ENCODE measurements around the gene HDAC8. TPM values are rescaled to one million over a fixed set of nuclear protein-coding genes. Genes with fewer than 3 reads are reported as not detected.

The HDAC8 gene
- polyA plus RNA-seq, 1 experiment: 24.8 TPM

DNA sequence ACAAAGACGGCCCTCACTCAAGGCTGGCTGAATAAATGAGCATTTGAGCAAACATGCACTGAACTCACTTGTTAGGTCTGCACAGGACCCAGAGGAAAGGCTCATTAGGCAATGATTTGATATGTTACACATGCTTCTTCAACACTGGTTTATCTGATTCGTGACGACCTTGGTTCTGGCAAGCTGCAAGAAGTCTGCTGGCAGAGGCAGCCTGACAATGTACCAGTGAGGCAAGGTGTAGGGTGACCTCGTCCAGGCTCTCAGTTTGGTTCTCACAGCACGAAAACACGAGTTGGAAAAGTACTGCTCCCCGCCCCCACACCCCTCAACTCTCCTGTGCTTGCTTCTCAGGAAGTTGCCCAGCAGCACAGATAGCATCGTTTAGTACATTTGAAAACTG, 203.8 kb downstream of the HDAC8 start:
- no peak for DNase-seq (ENCODE audit: low read depth, low spot score)
- TF ChIP-seq, protein P1, sequence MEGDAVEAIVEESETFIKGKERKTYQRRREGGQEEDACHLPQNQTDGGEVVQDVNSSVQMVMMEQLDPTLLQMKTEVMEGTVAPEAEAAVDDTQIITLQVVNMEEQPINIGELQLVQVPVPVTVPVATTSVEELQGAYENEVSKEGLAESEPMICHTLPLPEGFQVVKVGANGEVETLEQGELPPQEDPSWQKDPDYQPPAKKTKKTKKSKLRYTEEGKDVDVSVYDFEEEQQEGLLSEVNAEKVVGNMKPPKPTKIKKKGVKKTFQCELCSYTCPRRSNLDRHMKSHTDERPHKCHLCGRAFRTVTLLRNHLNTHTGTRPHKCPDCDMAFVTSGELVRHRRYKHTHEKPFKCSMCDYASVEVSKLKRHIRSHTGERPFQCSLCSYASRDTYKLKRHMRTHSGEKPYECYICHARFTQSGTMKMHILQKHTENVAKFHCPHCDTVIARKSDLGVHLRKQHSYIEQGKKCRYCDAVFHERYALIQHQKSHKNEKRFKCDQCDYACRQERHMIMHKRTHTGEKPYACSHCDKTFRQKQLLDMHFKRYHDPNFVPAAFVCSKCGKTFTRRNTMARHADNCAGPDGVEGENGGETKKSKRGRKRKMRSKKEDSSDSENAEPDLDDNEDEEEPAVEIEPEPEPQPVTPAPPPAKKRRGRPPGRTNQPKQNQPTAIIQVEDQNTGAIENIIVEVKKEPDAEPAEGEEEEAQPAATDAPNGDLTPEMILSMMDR (IDR thresholded peaks at IDR 0.05; ENCODE audit: low read depth, low read length): no peak
- H3K27ac ChIP-seq (ENCODE audit: low read depth, low read length): no peak overlapping the region
- POLR2A ChIA-PET: no interaction called here
- no peaks in the 10 kb centered on the region for H3K27me3 ChIP-seq (ENCODE audit: control insufficient read depth, insufficient read depth, low read length)
- CTCF ChIA-PET: no interaction called here
- H3K4me3 ChIP-seq (ENCODE audit: low read depth, low read length): no peak overlapping the region
- H3K9me3 ChIP-seq (ENCODE audit: control insufficient read depth, insufficient read depth, low read length): no peaks in the 10 kb centered on the region

DNA sequence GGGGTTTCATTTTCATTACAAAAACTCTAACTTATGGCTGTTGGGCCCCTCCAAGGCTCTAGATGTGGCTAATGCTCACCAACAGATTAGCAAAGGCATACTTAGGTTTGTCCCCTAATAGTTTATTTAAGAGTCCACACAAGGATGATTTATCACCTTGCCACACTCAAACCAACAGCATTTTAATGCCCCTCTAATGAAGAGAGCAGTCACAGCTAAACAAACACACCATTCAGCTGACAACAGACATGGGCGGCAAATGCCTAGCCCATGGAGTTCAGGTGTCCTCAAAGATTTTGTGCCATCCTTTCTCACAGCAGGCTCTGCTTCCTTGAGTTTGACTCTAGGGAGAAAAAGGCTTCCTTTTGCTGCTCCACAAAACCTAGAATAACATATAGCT, 205.1 kb downstream of the HDAC8 start:
- no peak for DNase-seq (ENCODE audit: low read depth, low spot score)
- no peaks in the 10 kb centered on the region for H3K9me3 ChIP-seq (ENCODE audit: control insufficient read depth, insufficient read depth, low read length)
- CTCF ChIA-PET: interaction anchor here (0.6 kb wide), 1 partner anchor 173 kb away, joined by 3 read pairs; no protein-coding TSS in a partner anchor
- H3K4me3 ChIP-seq (ENCODE audit: low read depth, low read length): no peak overlapping the region
- H3K27ac ChIP-seq (ENCODE audit: low read depth, low read length): no peak overlapping the region
- H3K27me3 ChIP-seq (ENCODE audit: control insufficient read depth, insufficient read depth, low read length): no peaks in the 10 kb centered on the region
- TF ChIP-seq, protein P1 (IDR thresholded peaks at IDR 0.05; ENCODE audit: low read depth, low read length): no peak
- POLR2A ChIA-PET: no interaction called here

DNA sequence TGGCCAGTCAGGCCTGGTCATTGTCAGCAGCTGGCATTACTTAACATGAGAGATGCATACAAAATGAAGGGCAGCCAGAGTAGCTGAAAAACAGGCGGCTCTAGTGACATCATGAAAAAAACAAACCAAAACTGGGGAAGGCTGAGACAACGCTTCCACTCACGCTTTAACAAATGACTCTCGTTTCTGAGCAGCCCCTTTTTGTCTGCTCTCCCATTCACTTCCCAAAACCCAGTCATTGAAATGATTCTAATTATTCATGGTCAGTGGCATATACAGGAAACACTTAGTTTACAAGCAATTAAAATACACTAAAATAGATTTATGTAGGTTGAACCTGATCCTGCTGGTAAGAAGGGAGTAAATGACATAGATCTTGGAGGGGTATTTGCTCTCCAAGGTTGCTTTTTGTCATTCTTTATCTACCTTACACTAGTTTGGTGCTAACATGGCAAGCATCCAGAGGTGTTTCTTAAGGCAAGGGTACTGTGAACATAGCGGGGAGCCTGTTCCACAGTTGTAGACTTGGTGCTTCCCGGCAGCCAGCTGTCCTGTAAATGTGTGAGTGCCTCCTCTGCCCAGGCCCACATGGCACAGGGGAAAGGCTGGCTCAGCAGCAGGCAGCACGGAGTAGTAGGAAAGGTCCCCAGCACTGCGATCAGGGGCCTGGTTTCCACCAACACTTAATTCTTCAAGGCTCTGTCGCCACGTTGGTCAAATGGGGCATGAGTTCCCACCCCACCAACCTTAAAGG, 205.8 kb downstream of the HDAC8 start:
- CTCF ChIA-PET: no interaction called here
- Histone ChIP-seq H3K9me3 (ENCODE audit: control insufficient read depth, insufficient read depth, low read length) (no peaks in the 10 kb centered on the region), H3K27ac (ENCODE audit: low read depth, low read length) (no peak overlapping the region), H3K27me3 (ENCODE audit: control insufficient read depth, insufficient read depth, low read length) (no peaks in the 10 kb centered on the region), H3K4me3 (ENCODE audit: low read depth, low read length) (no peak overlapping the region)
- no peak for DNase-seq (ENCODE audit: low read depth, low spot score)
- POLR2A ChIA-PET: no interaction called here
- TF ChIP-seq, protein P1 (IDR thresholded peaks at IDR 0.05; ENCODE audit: low read depth, low read length): no peak

DNA sequence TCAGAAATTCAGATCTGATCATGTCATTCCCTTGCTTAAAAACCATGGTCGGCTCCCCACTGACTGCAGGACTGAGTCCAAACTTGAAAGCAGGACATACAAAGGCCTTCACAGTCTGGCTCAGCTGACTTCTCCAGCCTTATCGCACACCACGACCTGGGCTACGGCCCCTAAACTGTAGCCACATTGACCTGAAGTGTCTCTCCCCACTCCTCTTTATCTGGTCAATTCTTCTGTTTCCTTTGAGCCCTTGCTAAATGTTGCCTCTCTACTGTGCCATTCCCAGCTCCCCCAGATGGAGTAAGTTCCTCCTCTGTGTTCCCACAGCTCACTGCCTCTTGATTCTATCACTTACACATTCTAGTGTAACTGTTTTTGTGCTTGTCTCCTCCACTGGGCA, 206.5 kb downstream of the HDAC8 start:
- no peaks in the 10 kb centered on the region for H3K9me3 ChIP-seq (ENCODE audit: control insufficient read depth, insufficient read depth, low read length)
- H3K27me3 ChIP-seq (ENCODE audit: control insufficient read depth, insufficient read depth, low read length): no peaks in the 10 kb centered on the region
- H3K4me3 ChIP-seq (ENCODE audit: low read depth, low read length): no peak overlapping the region
- H3K27ac ChIP-seq (ENCODE audit: low read depth, low read length): no peak overlapping the region
- ChIA-PET CTCF (no interaction called here), POLR2A (no interaction called here)
- TF ChIP-seq, protein P1 (IDR thresholded peaks at IDR 0.05; ENCODE audit: low read depth, low read length): no peak
- DNase-seq (ENCODE audit: low read depth, low spot score): no peak

DNA sequence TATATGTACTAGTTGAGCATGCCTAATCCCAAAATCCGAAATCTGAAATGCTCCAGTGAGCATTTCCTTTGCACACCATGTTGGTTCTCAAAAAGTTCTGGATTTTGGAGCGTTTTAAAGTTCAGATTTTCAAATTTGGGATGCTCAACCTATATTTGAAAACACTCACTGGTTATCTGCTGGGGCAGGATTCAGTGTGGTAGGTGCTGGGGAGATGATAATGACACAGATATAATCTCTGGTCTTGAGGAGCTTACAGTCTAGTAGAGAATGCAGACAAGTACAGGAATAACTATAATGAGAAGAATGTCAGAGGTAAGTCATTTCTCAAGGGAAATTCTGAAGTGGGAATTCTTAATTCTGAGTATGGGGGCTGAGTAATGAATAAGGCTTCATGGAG, 207.5 kb downstream of the HDAC8 start:
- Histone ChIP-seq H3K27me3 (ENCODE audit: control insufficient read depth, insufficient read depth, low read length) (no peaks in the 10 kb centered on the region), H3K27ac (ENCODE audit: low read depth, low read length) (no peak overlapping the region), H3K4me3 (ENCODE audit: low read depth, low read length) (no peak overlapping the region), H3K9me3 (ENCODE audit: control insufficient read depth, insufficient read depth, low read length) (no peaks in the 10 kb centered on the region)
- DNase-seq (ENCODE audit: low read depth, low spot score): no peak
- ChIA-PET CTCF (no interaction called here), POLR2A (no interaction called here)
- TF ChIP-seq, protein P1 (IDR thresholded peaks at IDR 0.05; ENCODE audit: low read depth, low read length): no peak

Data from AG04450 (cell line).